HG03457 (cell line): Measurements from ENCODE around the gene PPIB.

ENCODE experiments used
- ATAC-seq: cut with Tn5 transposase; IDR thresholded peaks from one replicate; pipeline ENCODE4 v1.9.1; 2021; ENCODE audit warnings: moderate number of reproducible peaks; ENCODE audit not compliant: unreplicated experiment

PPIB gene

DNA sequence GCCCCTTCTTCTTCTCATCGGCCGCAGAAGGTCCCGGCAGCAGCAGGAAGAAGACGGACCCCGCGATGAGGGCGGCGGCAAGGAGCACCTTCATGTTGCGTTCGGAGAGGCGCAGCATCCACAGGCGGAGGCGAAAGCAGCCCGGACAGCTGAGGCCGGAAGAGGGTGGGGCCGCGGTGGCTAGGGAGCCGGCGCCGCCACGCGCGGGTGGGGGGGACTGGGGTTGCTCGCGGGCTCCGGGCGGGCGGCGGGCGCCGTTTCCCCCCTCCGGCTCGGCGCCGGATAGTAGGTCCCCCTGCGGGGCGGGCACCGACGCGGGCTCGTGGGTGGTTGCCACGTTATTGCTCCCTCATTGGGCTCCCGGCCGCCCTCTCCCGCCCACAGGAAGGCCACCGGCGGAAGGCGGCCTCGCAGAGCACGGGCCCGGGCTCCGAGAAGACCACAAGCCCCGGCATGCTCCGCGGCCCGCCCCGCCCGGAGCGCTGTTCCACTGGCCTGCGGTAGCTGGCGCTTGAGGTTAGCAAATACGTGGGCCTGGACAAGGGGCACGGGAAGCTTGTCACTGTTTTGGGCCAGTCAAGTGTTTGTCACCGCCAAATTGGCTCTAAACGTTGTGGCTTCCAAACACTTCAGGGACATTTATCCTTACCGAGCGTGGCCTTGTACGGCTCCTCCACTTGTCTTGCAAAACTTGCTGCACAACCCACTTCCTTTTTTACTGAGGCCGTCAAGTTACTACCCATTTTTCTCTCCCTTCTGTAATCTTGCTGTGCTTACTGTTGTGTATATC is at the start of gene PPIB:
Gene PPIB, minus strand, starts transcription at position 154 of the 790 bp plus-strand sequence. Its CDS starts 36 bp downstream, at position 118.
- ATAC-seq = peak; percentile 77

DNA sequence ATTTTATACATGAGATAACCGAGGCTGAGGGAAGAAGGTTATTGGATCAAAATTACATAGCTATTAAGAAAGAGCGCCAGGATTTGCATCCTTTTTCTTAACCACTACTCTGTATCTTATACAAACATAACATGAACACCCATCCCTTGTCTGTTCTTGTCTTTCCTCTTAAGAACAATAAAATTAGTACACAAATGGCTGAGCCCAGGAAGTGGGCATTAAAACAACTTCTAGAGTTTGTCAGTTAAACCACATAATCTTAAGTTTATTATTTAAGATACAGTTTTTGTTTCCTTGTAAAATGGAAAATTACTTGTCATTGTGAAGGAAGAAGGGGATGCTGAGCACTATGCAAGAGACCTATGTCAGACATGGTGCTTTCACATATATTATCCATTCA is 48.9 kb upstream of the PPIB start:
- ATAC-seq = no peak

DNA sequence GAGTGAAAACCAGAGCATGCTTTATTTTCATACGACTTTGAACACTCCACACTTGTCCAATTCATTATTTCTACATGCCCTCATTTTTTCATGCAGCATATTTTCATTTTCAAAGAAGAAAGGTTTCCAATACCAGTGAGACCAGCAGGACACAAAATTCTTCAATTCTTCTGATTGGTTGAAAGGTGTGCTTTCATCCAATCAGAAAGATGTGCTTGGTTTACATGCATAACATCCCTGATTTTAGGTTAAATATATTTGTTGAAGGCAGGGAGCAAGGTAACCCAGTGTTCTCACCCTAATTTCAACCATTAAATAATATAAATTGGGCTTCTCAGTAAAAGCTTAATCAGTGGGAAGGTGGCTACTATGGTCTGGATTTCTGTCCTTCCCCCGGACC is 47.5 kb upstream of the PPIB start:
- no peak for ATAC-seq

DNA sequence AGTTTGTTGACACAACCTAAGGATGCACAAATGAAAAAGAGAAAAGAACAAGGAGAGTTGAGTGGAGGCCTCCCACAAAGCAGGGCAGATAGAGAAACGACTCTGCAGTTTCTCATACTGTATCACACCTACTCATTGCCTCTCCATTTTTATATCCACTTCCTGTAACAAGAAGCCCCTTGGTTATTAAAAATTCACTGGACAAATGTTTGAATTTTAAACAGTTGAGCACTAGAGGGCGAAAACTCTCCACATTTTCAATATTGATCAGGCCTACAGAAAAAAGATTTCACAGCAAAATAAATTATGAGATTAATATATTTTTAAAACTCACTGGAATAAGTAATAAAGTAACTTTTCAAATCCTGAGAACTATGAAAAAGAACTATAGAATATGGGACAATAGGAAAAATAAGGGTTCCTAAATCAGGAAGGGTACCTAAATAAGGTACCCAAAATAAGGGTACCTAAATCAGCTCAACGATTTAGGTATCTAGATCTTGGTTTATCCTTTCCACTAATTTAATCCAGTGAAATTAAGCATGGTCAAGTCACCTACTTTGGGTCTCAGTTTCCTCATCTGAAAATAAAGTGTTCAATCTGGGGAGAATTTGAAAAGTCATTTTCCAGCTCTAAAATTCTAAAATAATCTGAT is 47.0 kb upstream of the PPIB start:
- ATAC-seq = no peak

DNA sequence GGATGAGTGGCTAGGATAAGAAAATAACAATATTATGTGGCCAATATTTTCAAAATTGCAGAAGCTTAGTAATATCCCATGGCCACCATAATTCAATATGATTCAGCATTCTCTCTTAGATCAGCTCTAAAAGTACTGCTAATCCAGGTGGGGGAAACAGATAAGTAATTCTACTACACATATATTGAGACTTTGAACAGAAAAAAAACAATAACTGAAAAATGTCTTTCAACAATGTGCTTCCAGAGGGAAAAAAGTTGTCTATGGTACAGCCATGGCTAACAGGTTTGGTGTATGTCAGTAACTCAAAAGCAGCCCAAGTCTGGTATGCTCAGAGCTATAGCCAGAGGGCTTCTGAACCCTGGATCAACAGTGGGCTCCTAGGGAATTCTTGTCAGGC is 42.4 kb upstream of the PPIB start:
- no peak for ATAC-seq

DNA sequence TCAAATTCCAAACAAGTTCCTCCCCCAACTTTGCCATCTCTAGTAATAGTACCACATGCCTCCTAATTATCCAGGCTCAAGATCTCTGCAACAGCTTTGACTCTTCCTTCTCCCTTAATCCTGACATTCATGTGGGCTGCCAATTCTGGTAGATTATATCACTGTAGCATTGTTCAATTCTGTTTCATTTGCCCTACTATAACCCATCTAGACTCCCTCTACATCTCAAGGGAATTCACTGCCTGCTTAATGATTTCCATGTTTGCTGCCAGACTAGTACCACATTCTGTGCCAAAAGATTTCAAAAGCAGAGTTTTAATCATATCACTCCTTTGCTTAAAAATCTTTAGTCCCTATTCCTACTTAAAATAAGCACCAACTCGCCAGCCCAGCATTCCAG is 34.6 kb upstream of the PPIB start:
- ATAC-seq = no peak

DNA sequence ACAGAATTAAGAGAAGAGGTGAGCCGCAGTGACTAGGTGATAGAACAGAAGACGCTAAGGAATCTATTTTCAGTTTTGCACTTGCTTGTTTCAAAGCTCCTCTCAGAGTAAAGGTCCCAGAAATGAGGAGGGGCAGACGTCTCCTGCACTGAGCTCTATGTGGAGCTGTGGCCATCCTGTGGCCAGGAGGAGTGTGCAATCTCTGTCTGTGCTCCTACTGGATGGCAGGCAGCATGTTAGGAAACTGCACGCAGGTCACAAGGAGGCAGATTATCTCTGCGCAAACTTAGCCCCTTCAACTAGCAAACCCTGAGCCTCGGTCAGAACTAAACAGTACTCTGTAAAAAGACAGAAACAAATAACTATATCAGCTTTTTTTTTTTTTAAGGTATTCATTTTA is 31.1 kb upstream of the PPIB start:
- no peak for ATAC-seq

DNA sequence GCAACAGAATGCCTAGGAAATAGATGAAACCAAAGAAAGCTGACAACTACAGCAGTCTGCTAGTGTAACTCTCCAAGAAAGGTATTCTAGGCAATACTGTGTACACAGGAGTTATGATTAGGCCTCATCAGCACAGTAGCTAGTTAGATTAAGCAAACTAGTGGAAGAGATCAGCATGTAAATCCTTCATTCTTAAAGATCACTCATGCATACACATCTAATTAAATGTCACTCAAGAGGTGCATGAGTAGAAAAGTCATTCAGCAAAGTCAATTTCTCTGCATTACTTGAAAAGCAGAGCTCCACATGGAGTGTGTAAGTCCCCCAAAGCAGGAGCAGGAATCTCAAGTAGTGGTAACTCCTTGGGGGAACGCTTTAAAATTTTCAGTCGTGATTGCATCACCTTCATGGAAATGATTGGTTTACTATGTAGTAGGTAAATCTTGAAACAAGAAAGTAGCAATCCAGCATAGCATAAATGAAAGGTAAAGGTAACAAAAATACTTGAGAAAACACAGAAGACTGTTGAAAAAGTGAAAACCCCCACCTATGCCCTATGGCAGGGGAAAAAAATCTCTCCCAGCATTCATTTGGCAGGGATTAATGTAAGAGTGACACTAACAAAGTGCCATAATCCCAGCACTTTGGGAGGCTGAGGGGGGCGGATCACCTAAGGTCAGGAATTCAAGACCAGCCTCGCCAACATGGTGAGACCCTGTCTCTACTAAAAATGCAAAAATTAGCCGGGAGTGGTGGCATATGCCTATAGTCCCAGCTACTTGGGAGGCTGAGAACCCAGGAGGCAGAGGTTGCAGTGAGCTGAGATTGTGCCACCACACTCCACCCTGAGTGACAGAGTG is 29.4 kb upstream of the PPIB start:
- ATAC-seq = no peak

DNA sequence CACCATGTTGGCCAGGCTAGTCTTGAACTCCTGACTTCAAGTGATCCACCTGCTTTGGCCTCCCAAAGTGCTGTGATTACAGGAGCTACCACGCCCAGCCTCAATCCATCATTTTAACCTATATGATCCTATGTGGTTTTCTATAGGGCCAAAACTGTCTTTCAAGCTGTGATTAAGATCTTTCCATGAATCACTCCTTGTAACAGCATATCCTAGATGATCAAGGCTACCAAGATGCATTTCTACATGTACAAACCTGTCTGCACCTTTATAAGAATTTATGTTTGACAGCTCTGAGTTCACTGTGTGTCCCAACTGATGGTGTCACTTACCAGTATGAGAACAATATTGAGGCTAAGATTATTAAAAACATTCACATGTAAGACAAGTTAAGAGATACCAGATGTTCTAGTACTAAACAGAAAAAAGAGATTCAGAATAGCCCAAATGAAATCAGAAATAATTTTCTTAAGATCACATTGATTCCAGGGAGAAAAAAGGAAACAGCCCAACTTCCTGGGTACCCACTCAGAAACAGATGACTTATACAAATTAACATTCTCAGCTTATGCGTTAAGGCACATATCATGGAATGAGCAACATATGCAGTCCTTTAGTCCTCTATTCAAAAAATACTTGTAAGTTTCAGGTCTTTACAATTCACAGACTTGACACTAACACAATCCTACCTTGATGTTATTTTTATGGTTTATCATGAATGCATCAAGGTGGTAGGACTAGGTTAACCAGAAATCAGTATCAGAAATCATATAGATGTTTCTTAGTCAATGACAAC is 24.8 kb upstream of the PPIB start:
- ATAC-seq = no peak

DNA sequence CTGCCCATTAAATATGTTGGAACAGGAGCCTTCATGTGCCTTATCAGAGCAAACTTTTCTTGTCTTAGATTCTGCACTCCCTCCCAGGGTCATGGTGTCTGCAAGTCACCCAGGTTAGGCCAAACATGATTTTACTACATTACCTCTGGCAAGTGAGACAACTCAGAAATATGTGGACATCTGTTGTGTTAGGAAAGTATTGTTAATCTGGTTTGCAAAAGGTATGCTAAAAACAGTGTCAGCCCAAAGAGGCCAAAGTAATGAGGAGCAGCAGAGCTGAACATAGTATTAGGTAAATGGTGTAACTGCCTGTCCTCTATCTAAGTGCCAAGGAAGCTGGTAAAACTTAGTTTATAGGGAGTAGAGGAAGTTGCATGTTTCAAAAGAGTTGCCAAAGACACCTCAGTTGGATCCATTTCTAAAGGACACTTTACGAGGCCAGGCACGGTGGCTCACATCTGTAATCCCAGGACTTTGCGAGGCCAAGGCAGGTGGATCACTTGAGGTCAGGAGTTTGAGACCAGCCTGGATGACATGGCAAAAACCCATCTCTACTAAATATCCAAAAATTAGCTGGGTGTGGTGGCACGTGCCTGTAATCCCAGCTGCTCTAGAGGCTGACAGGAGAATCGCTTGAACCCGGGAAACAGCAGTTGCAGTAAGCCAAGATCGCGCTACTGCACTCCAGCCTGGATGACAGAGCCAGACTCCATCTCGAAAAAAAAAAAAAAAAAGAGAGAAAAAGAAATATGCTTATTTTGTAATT is 22.5 kb upstream of the PPIB start:
- no peak for ATAC-seq

DNA sequence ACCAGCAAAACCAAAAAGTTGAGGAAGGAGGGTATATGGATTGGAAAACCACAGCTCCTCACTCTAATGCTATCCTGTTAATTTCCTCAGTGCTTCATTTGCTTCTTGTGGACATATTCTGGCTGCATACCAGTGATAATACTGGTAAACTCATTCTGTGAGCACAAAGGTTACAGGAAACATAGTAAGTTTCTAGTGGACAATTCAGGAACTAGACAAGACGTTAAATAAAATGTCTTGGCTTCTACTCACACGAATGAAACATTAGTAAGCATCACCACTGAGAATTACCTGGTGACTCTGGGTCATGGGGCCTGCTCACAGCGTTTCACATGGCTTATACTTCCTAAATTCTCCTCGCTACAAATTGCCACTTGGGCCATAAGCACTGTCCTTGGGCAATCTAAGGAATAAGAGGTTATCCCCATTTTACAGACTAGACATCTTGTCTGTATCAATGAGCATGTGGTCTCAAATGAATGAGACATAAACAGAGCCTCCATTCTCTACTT is 20.1 kb upstream of the PPIB start:
- no peak for ATAC-seq

DNA sequence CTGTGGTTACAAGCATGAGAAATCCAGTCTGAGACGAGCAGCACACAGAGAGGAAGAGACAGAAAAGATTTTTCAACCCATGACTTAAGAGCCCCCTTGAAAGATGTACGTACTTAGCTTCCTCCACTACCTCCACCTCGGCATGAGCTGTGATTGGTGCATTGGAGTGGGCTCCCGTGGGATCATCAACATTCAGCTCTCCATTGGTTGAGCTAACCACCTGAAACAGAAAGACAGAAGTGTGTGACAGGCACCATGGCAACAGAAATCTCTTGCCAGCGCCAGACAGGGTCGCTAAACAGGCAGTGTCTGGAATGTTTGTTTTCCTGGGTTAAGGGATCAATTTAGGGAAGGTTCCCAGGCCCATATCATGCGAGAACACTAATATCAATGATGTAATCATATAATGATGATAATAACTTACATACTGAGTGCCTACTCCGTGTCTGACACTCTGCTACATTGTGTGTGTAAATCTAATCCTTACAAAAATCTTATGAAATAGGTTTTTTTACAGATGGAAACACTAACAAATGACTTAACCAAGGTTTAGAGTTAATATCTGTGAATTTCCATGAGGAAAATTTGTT is 17.5 kb upstream of the PPIB start:
- ATAC-seq = no peak

DNA sequence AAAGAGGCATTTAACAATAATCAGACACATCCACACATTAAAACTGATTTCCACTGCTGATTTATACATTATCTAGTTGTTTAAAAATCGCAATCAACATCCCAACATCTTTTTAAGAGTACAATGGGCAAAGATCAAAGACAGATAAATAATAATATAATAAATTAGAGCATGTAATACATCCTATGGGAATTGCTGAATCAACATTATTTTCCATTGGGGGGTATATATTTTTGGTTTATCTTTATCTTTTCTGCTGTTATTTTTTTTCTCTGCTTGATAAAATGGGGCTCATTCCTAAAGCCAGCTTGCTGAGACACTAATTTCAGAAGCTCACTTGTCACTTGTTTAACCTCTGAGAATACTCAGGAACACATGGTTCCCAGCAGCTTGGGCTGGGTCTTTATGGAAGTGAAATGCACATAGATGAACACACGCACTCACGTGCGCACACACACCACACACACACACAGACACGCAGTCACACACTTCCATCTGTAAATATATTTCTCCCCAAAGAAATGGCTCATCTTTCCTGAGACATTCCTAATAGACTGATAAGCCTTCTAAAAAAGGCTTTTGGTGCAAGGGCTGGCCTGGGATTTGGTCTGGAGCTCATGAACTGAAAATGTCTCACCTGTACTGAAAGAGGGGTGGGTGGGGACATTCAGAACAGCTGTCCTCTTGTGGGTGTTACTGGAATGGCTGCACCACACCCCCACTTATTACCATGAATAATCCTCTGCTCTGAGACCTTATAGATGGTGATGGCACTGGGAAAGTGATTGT is 3.5 kb upstream of the PPIB start:
- ATAC-seq = no peak

DNA sequence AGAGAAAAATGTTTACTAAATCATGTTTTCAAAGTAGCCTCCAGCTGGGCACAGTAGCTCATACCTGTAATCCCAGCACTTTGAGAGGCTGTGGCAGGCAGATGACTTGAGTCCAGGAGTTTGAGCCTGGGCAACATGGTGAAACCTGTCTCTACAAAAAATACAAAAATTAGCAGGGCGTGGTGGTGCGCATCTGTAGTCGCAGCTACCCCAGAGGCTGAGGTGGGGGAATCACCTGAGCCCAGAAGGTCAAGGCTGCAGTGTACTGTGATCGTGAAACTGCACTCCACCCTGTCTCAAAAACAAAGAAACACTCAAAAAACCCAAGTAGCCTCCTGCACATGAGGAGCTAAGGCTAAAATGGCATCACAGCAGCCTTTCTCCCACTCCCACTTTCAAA is 1.6 kb upstream of the PPIB start:
- no peak for ATAC-seq

DNA sequence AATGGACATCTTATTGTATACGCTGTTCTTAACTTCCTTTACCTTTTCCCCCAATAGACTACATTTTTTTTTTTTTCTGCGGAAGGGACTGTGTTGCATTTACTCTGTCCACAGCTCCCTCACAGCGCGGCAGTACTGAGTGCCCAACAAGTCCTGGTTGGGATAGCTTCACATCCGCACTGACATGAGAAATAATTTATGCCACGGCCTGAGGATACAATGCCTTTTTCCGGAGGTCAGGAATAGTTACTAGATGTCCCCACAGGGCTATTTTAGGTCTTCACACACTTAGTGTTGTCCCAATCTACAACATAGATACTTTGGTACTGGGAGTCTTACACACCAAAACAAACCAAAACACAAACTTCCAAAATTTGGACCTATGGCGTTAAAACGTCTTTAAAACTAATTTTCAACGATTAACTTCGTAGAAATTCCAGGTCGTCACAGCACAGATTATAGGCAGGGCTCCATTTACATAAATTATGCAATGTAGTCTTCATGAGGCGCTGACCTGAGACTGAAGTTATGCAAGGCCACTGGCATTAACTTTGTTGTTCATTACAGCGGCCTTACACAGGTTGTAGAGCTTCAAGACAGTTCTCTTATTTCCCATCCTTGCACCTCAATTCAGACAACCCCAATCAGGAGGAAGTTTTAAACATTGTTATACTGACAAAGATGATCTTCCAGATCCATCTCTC is 989 bp upstream of the PPIB start:
- ATAC-seq = no peak

DNA sequence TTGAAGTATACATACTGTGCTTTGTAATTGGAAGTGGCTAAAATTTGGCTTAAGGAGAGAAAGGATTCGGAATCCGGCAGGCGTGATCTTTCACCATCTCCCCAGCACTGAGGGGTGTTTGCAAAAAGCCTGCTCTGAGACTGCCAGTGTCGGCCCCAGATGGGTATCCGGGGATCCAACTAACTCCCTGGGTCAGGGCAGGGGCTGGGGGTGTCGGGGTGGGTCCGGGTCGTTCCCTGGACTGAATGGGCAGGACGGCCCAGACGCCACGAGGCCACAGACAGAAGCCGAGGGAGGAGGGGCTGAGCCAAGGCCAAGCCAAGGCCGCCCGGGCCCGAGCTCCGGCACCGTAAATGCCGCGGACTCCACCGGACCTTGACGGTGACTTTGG is 349 bp downstream of the PPIB start:
- peak; percentile 7 for ATAC-seq

DNA sequence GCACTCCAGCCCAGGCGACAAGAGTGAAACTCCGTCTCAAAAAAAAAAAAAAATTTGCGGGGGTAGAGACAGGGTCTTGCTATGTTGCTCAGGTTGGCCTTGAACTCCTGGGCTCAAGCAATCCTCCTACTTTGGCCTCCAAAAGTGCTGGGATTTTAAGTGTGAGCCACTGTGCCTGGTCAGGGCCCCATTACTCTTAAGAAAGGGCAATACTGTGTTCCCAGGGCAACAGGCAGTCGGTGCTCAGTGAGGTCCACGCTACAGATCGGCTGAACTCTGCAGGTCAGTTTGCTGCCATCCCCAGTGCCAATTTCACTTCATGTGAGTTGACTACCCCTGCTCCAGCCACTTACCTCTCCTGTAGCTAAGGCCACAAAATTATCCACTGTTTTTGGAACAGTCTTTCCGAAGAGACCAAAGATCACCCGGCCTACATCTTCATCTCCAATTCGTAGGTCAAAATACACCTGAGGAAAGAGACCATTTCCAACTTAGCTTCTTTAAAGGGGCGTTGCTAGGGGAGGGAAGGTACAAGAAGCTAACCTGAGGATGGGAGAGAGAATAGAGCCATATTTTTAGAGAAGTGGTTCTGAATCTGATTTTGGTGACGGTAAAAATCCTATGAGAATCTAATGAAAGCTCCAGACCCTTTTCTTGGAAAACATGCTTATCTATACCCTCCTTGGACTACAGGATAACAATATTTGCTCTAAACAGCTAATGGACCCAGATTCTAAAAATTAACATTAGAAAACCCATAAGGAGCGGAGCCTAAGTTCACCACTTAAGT is 939 bp downstream of the PPIB start:
- ATAC-seq = no peak
